Neutrophil (primary cell): ENCODE data around the gene CCDC83.

Source experiments
- H3K27ac ChIP-seq: fragments of 200-600 bp; sonication (generic); 2 replicates; pipeline ENCODE4 v1.5.1; 2016; ENCODE audit warnings: mild to moderate bottlenecking, moderate library complexity
- H3K27me3 ChIP-seq: fragments of 200-600 bp; sonication (generic); 2 replicates; pipeline ENCODE4 v1.6.0; 2016; ENCODE audit warnings: mild to moderate bottlenecking
- H3K36me3 ChIP-seq: fragments of 200-600 bp; sonication (generic); 2 replicates; pipeline ENCODE4 v1.5.1; 2017
- H3K4me1 ChIP-seq, 2 experiments: fragments of 200-600 bp in 1 of 2; sonication (generic) in 1 of 2; 1 replicate in 1 of 2; 2 replicates in 1 of 2; pipeline versions ENCODE4 v1.5.1 to v1.6.1; 2013 to 2016; ENCODE audit warnings: low read depth in 1 of 2, low read length in 1 of 2, mild to moderate bottlenecking in 1 of 2, moderate library complexity in 1 of 2; ENCODE audit not compliant: control insufficient read depth in 1 of 2, insufficient read depth in 1 of 2
- H3K4me3 ChIP-seq, 2 experiments: fragments of 200-600 bp in 1 of 2; sonication (generic) in 1 of 2; 1 replicate in 1 of 2; 2 replicates in 1 of 2; pipeline ENCODE4 v1.5.1; 2013 to 2016; ENCODE audit warnings: low read depth in 1 of 2, low read length in 1 of 2, mild to moderate bottlenecking in 1 of 2, moderate library complexity in 1 of 2
- H3K9me3 ChIP-seq: fragments of 200-600 bp; sonication (generic); 2 replicates; pipeline ENCODE4 v1.5.1; 2016
- CTCF ChIP-seq: fragments of 200-600 bp; sonication (generic); IDR thresholded peaks from 2 replicates; pipeline ENCODE4 v1.5.1; 2016; ENCODE audit warnings: antibody characterized with exemption

CCDC83 gene

GRCh38 chr11:85889108-85889507, 33.9 kb downstream of the CCDC83 start:
- TF ChIP-seq CTCF = no peak
- Histone ChIP-seq H3K36me3 (no peaks in the 10 kb centered on the region), H3K4me3 (no peak overlapping the region), H3K27me3 (no peaks in the 10 kb centered on the region), H3K4me1 (no peaks in the 10 kb centered on the region), H3K27ac (no peak overlapping the region), H3K9me3 (no peaks in the 10 kb centered on the region)

GRCh38 chr11:85889676-85890579, 34.7 kb downstream of the CCDC83 start:
- TF ChIP-seq CTCF = no peak

GRCh38 chr11:85893395-85893794, 38.2 kb downstream of the CCDC83 start:
- H3K4me1 ChIP-seq = no peaks in the 10 kb centered on the region
- no peaks in the 10 kb centered on the region for H3K27me3 ChIP-seq
- no peaks in the 10 kb centered on the region for H3K9me3 ChIP-seq
- H3K4me3 ChIP-seq = no peak overlapping the region
- no peaks in the 10 kb centered on the region for H3K36me3 ChIP-seq
- TF ChIP-seq CTCF = no peak
- H3K27ac ChIP-seq = no peak overlapping the region

More at GRCh38 chr11:85889676-85890579, 34.7 kb downstream of the CCDC83 start:
- Histone ChIP-seq H3K4me1 (no peaks in the 10 kb centered on the region), H3K27ac (no peak overlapping the region), H3K4me3 (no peak overlapping the region), H3K27me3 (no peaks in the 10 kb centered on the region), H3K36me3 (no peaks in the 10 kb centered on the region), H3K9me3 (no peaks in the 10 kb centered on the region)

DNA sequence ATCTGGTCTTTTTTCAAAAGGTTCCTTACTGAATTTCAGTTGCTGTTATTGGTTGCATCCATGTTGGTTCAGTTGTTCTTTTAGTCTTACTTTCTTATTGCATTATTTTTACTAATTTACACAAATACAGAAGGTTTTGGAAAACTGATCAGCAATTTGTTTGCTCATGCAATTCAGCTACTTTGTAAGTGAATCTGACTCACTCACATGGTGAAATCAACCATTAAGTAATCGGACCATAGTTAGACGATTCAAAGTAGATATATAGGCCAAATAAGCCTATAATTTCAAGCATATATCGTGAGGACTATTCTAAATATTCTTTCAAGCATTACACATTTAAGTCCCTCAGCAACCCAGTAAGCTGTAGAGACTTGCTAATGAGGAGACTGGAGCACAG, 41.7 kb downstream of the CCDC83 start:
- no peak for TF ChIP-seq CTCF
- Histone ChIP-seq H3K4me3 (no peak overlapping the region), H3K27me3 (no peaks in the 10 kb centered on the region), H3K9me3 (no peaks in the 10 kb centered on the region), H3K27ac (no peak overlapping the region), H3K4me1 (no peaks in the 10 kb centered on the region), H3K36me3 (no peaks in the 10 kb centered on the region)

- no peak for TF ChIP-seq CTCF
- Histone ChIP-seq H3K4me1 (no peaks in the 10 kb centered on the region), H3K27me3 (no peaks in the 10 kb centered on the region), H3K9me3 (no peaks in the 10 kb centered on the region), H3K27ac (no peak overlapping the region), H3K36me3 (no peaks in the 10 kb centered on the region), H3K4me3 (no peak overlapping the region)
These were observed 43.3 kb downstream of the CCDC83 start for GRCh38 chr11:85898456-85898855.
